ENCODE measurements around the gene UBR1. TPM values are rescaled to one million over a fixed set of nuclear protein-coding genes. Genes with fewer than 3 reads are reported as not detected.
"Not testable (repeated sequence)": the region's sequence is repeated elsewhere in the genome, so short reads cannot be mapped to it uniquely, and the experiment has no call there.

Gene UBR1
- total RNA-seq, 1 experiment from 2014 or later = 22.3 TPM

- DNase-seq = no peak
- no peak overlapping the region for H3K4me3 ChIP-seq (ENCODE audit: low read depth, low read length)
- CTCF ChIA-PET = no interaction called here
- Mint-ChIP-seq H3K27ac (ENCODE audit: unreplicated experiment) (no peak overlapping the region), H3K27me3 (ENCODE audit: insufficient read depth, unreplicated experiment) (no peaks in the 10 kb centered on the region), H3K9me3 (ENCODE audit: unreplicated experiment) (no peaks in the 10 kb centered on the region), H3K4me1 (ENCODE audit: low read depth, unreplicated experiment) (no peaks in the 10 kb centered on the region), H3K36me3 (ENCODE audit: insufficient read depth, unreplicated experiment) (peaks cover 37% of the 10 kb centered on the region), H3K4me3 (ENCODE audit: unreplicated experiment) (no peak overlapping the region)
- TF ChIP-seq CTCF (IDR thresholded peaks at IDR 0.05; ENCODE audit: insufficient read depth in 1 of 2, low read depth in 1 of 2, low read length in 1 of 2, severe bottlenecking in 1 of 2, unreplicated experiment in 1 of 2) = no peak
- no peaks in the 10 kb centered on the region for H3K36me3 ChIP-seq (ENCODE audit: control insufficient read depth, insufficient read depth, low read length)
- BruUV-seq (replicated peaks) = no TSS peak
- H3K27me3 ChIP-seq (replicated peaks; ENCODE audit: control insufficient read depth, insufficient read depth, low read length) = no peaks in the 10 kb centered on the region
- H3K9me3 ChIP-seq = no peaks in the 10 kb centered on the region
- no peaks in the 10 kb centered on the region for H3K4me1 ChIP-seq
- intact Hi-C loops (cut with micrococcal nuclease; ENCODE audit: unreplicated experiment) = no loop called here
- POLR2A ChIA-PET = no interaction called here
Measured at GRCh38 chr15:42964476-42964875, 141.4 kb downstream of the UBR1 start.

DNA sequence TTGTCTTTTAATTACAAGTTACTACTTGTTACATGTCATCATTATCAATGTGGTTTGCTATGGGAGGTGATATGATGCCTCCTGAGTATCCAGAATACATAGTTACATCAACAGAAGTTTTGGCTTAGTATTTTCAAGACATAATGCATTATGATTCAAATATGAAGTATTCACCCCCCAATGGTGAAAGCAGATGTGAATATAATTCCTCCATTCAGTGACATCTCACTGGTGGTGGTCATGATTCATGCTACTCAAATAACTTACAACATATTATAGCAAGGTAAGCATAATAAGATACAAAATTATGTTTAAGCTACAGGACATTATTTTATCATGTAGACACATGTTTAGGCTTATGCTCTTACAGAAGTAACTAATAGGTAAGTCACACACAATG, 150.3 kb downstream of the UBR1 start:
- Histone ChIP-seq H3K9me3 (no peaks in the 10 kb centered on the region), H3K4me3 (ENCODE audit: low read depth, low read length) (no peak overlapping the region), H3K4me1 (no peaks in the 10 kb centered on the region), H3K27me3 (replicated peaks; ENCODE audit: control insufficient read depth, insufficient read depth, low read length) (no peaks in the 10 kb centered on the region), H3K36me3 (ENCODE audit: control insufficient read depth, insufficient read depth, low read length) (peaks cover 2% of the 10 kb centered on the region)
- TF ChIP-seq CTCF (IDR thresholded peaks at IDR 0.05; ENCODE audit: insufficient read depth in 1 of 2, low read depth in 1 of 2, low read length in 1 of 2, severe bottlenecking in 1 of 2, unreplicated experiment in 1 of 2) = no peak
- Mint-ChIP-seq H3K9me3 (ENCODE audit: unreplicated experiment) (no peaks in the 10 kb centered on the region), H3K4me3 (ENCODE audit: unreplicated experiment) (no peak overlapping the region), H3K27ac (ENCODE audit: unreplicated experiment) (no peak overlapping the region), H3K27me3 (ENCODE audit: insufficient read depth, unreplicated experiment) (no peaks in the 10 kb centered on the region), H3K4me1 (ENCODE audit: low read depth, unreplicated experiment) (no peaks in the 10 kb centered on the region), H3K36me3 (ENCODE audit: insufficient read depth, unreplicated experiment) (peaks cover 22% of the 10 kb centered on the region)
- BruUV-seq (replicated peaks) = no TSS peak
- DNase-seq = no peak
- POLR2A ChIA-PET = no interaction called here
- CTCF ChIA-PET = no interaction called here
- intact Hi-C loops (cut with micrococcal nuclease; ENCODE audit: unreplicated experiment) = no loop called here

DNA sequence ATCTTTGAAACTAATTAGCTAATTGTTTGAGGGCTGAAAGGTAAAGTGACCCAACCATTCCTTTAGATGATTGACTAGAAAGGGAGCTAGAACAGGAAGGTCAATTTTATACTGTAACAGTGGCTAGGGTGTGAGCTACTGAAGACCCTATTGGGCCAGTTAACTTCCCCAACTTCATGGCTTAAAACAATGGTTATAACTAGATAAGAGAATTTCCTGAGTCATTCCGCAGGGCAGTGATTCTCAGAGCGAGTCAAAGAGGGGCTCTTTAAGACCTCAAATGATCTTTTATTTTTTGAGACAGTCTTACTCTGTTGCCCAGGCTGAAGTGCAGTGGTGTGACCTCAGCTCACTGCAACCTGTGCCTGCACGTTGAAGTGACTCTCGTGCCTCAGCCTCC, 151.5 kb downstream of the UBR1 start:
- H3K9me3 Mint-ChIP-seq (ENCODE audit: unreplicated experiment) = no peaks in the 10 kb centered on the region
- no peak overlapping the region for H3K27ac Mint-ChIP-seq (ENCODE audit: unreplicated experiment)
- DNase-seq = no peak
- no peak overlapping the region for H3K4me3 ChIP-seq (ENCODE audit: low read depth, low read length)
- no peaks in the 10 kb centered on the region for H3K27me3 Mint-ChIP-seq (ENCODE audit: insufficient read depth, unreplicated experiment)
- peaks cover 27% of the 10 kb centered on the region for H3K36me3 Mint-ChIP-seq (ENCODE audit: insufficient read depth, unreplicated experiment)
- no peaks in the 10 kb centered on the region for H3K9me3 ChIP-seq
- H3K4me1 Mint-ChIP-seq (ENCODE audit: low read depth, unreplicated experiment) = no peaks in the 10 kb centered on the region
- peaks cover 2% of the 10 kb centered on the region for H3K36me3 ChIP-seq (ENCODE audit: control insufficient read depth, insufficient read depth, low read length)
- H3K27me3 ChIP-seq (replicated peaks; ENCODE audit: control insufficient read depth, insufficient read depth, low read length) = no peaks in the 10 kb centered on the region
- BruUV-seq (replicated peaks) = no TSS peak
- CTCF ChIA-PET = interaction anchor here (0.6 kb wide), 1 partner anchor 348 kb away, joined by 7 read pairs; no protein-coding TSS in a partner anchor
- H3K4me3 Mint-ChIP-seq (ENCODE audit: unreplicated experiment) = no peak overlapping the region
- POLR2A ChIA-PET = no interaction called here
- H3K4me1 ChIP-seq = no peaks in the 10 kb centered on the region
- TF ChIP-seq CTCF (IDR thresholded peaks at IDR 0.05; ENCODE audit: insufficient read depth in 1 of 2, low read depth in 1 of 2, low read length in 1 of 2, severe bottlenecking in 1 of 2, unreplicated experiment in 1 of 2) = no peak
- intact Hi-C loops (cut with micrococcal nuclease; ENCODE audit: unreplicated experiment) = no loop called here

GRCh38 chr15:42948898-42949297, 156.9 kb downstream of the UBR1 start:
- intact Hi-C loops (cut with micrococcal nuclease; ENCODE audit: unreplicated experiment); H3K36me3 ChIP-seq (ENCODE audit: control insufficient read depth, insufficient read depth, low read length); H3K9me3 Mint-ChIP-seq (ENCODE audit: unreplicated experiment); H3K27me3 ChIP-seq (replicated peaks; ENCODE audit: control insufficient read depth, insufficient read depth, low read length); POLR2A ChIA-PET; H3K27me3 Mint-ChIP-seq (ENCODE audit: insufficient read depth, unreplicated experiment); H3K4me3 Mint-ChIP-seq (ENCODE audit: unreplicated experiment); H3K4me1 Mint-ChIP-seq (ENCODE audit: low read depth, unreplicated experiment); H3K27ac Mint-ChIP-seq (ENCODE audit: unreplicated experiment); H3K9me3 ChIP-seq; CTCF ChIA-PET; H3K4me1 ChIP-seq; H3K4me3 ChIP-seq (ENCODE audit: low read depth, low read length); BruUV-seq (replicated peaks); DNase-seq: not testable (repeated sequence)
- H3K36me3 Mint-ChIP-seq (ENCODE audit: insufficient read depth, unreplicated experiment) = peaks cover 33% of the 10 kb centered on the region
